ENCODE data around the gene SH3PXD2B.

The SH3PXD2B gene

GRCh38 chr5:172474293-172474692, 20.0 kb upstream of the SH3PXD2B start:
- no peak overlapping the region for H3K18ac ChIP-seq (ENCODE audit: low read length)
- no peaks in the 10 kb centered on the region for H3K27me3 ChIP-seq (ENCODE audit: insufficient read depth, low read length)
- no peaks in the 10 kb centered on the region for H3K79me1 ChIP-seq (ENCODE audit: low read length)
- H3K23ac ChIP-seq (ENCODE audit: low read length), result no peak overlapping the region
- no CpG with 5 or more reads among the region's 7 CpGs for WGBS (ENCODE audit: extremely low coverage, insufficient coverage, insufficient read length)
- no peak overlapping the region for H2BK120ac ChIP-seq (ENCODE audit: insufficient read depth, low read length, poor library complexity)
- H3K79me2 ChIP-seq (ENCODE audit: control insufficient read depth, insufficient read depth, low read length, poor library complexity), result no peaks in the 10 kb centered on the region
- H4K8ac ChIP-seq (ENCODE audit: low read depth, low read length), result no peak overlapping the region
- no peaks in the 10 kb centered on the region for H3K36me3 ChIP-seq (ENCODE audit: control insufficient read depth in 1 of 2, insufficient read depth in 2 of 2, low read length in 2 of 2)
- H4K12ac ChIP-seq (ENCODE audit: low read depth, low read length), result no peak overlapping the region
- H3K4me1 ChIP-seq (ENCODE audit: control insufficient read depth in 1 of 2, insufficient read depth in 2 of 2, low read length in 2 of 2), result peaks cover 5 to 10% of the 10 kb centered on the region in 2 experiments
- H3K14ac ChIP-seq (ENCODE audit: low read length), result no peak overlapping the region
- no peak overlapping the region for H4K91ac ChIP-seq (ENCODE audit: low read depth, low read length)
- H2BK12ac ChIP-seq (ENCODE audit: low read length), result no peak overlapping the region
- no peak overlapping the region for H2AFZ ChIP-seq (ENCODE audit: insufficient read depth, low read length, poor library complexity)
- no peak overlapping the region for H3K9ac ChIP-seq (ENCODE audit: low read length)
- no peak overlapping the region for H3K4ac ChIP-seq (ENCODE audit: low read depth, low read length)
- no peaks in the 10 kb centered on the region for H3K9me3 ChIP-seq (ENCODE audit: insufficient read depth, low read depth, low read length)
- no peak overlapping the region for H2AK5ac ChIP-seq (ENCODE audit: low read length)
- H3K4me2 ChIP-seq (ENCODE audit: low read length), result no peak overlapping the region
- DNase-seq, result no peak
- H2BK5ac ChIP-seq (ENCODE audit: low read depth, low read length, poor library complexity), result no peak overlapping the region
- no peak overlapping the region for H3K27ac ChIP-seq (ENCODE audit: low read depth, low read length)
- H3K4me3 ChIP-seq (ENCODE audit: low read depth, low read length), result no peak overlapping the region

- no peaks in the 10 kb centered on the region for H3K36me3 ChIP-seq (ENCODE audit: control insufficient read depth in 1 of 2, insufficient read depth in 2 of 2, low read length in 2 of 2)
- H4K12ac ChIP-seq (ENCODE audit: low read depth, low read length), result no peak overlapping the region
- peaks cover 5 to 10% of the 10 kb centered on the region in 2 experiments for H3K4me1 ChIP-seq (ENCODE audit: control insufficient read depth in 1 of 2, insufficient read depth in 2 of 2, low read length in 2 of 2)
- no peak overlapping the region for H2BK120ac ChIP-seq (ENCODE audit: insufficient read depth, low read length, poor library complexity)
- H4K91ac ChIP-seq (ENCODE audit: low read depth, low read length), result no peak overlapping the region
- H3K79me1 ChIP-seq (ENCODE audit: low read length), result no peaks in the 10 kb centered on the region
- no peak overlapping the region for H3K14ac ChIP-seq (ENCODE audit: low read length)
- no peak overlapping the region for H3K4me3 ChIP-seq (ENCODE audit: low read depth, low read length)
- H2BK12ac ChIP-seq (ENCODE audit: low read length), result no peak overlapping the region
- no peak overlapping the region for H3K4me2 ChIP-seq (ENCODE audit: low read length)
- H2BK5ac ChIP-seq (ENCODE audit: low read depth, low read length, poor library complexity), result no peak overlapping the region
- H3K79me2 ChIP-seq (ENCODE audit: control insufficient read depth, insufficient read depth, low read length, poor library complexity), result no peaks in the 10 kb centered on the region
- no peak overlapping the region for H3K23ac ChIP-seq (ENCODE audit: low read length)
- H2AK5ac ChIP-seq (ENCODE audit: low read length), result no peak overlapping the region
- H3K18ac ChIP-seq (ENCODE audit: low read length), result no peak overlapping the region
- H3K27ac ChIP-seq (ENCODE audit: low read depth, low read length), result no peak overlapping the region
- H2AFZ ChIP-seq (ENCODE audit: insufficient read depth, low read length, poor library complexity), result no peak overlapping the region
- no peak for DNase-seq
- WGBS (ENCODE audit: extremely low coverage, insufficient coverage, insufficient read length), result no CpG with 5 or more reads among the region's 5 CpGs
- H3K9ac ChIP-seq (ENCODE audit: low read length), result no peak overlapping the region
- no peaks in the 10 kb centered on the region for H3K27me3 ChIP-seq (ENCODE audit: insufficient read depth, low read length)
- no peaks in the 10 kb centered on the region for H3K9me3 ChIP-seq (ENCODE audit: insufficient read depth, low read depth, low read length)
- no peak overlapping the region for H3K4ac ChIP-seq (ENCODE audit: low read depth, low read length)
- H4K8ac ChIP-seq (ENCODE audit: low read depth, low read length), result no peak overlapping the region
Observed at GRCh38 chr5:172473427-172473826, 19.1 kb upstream of the SH3PXD2B start.

- no peak overlapping the region for H2BK5ac ChIP-seq (ENCODE audit: low read depth, low read length, poor library complexity)
- no peak overlapping the region for H3K4ac ChIP-seq (ENCODE audit: low read depth, low read length)
- H2AFZ ChIP-seq (ENCODE audit: insufficient read depth, low read length, poor library complexity), result no peak overlapping the region
- no peak overlapping the region for H2BK120ac ChIP-seq (ENCODE audit: insufficient read depth, low read length, poor library complexity)
- DNase-seq, result no peak
- H3K23ac ChIP-seq (ENCODE audit: low read length), result no peak overlapping the region
- no peaks in the 10 kb centered on the region for H3K4me1 ChIP-seq (ENCODE audit: control insufficient read depth in 1 of 2, insufficient read depth in 2 of 2, low read length in 2 of 2)
- no peak overlapping the region for H2AK5ac ChIP-seq (ENCODE audit: low read length)
- no peaks in the 10 kb centered on the region for H3K36me3 ChIP-seq (ENCODE audit: control insufficient read depth in 1 of 2, insufficient read depth in 2 of 2, low read length in 2 of 2)
- no peak overlapping the region for H3K18ac ChIP-seq (ENCODE audit: low read length)
- no peak overlapping the region for H3K4me3 ChIP-seq (ENCODE audit: low read depth, low read length)
- no peak overlapping the region for H4K91ac ChIP-seq (ENCODE audit: low read depth, low read length)
- H3K27me3 ChIP-seq (ENCODE audit: insufficient read depth, low read length), result no peaks in the 10 kb centered on the region
- H3K14ac ChIP-seq (ENCODE audit: low read length), result no peak overlapping the region
- no peak overlapping the region for H3K4me2 ChIP-seq (ENCODE audit: low read length)
- H4K8ac ChIP-seq (ENCODE audit: low read depth, low read length), result no peak overlapping the region
- no peak overlapping the region for H3K27ac ChIP-seq (ENCODE audit: low read depth, low read length)
- no peak overlapping the region for H4K12ac ChIP-seq (ENCODE audit: low read depth, low read length)
- H3K9ac ChIP-seq (ENCODE audit: low read length), result no peak overlapping the region
- peaks cover 2% of the 10 kb centered on the region for H3K9me3 ChIP-seq (ENCODE audit: insufficient read depth, low read depth, low read length)
- H3K79me1 ChIP-seq (ENCODE audit: low read length), result no peaks in the 10 kb centered on the region
- no peaks in the 10 kb centered on the region for H3K79me2 ChIP-seq (ENCODE audit: control insufficient read depth, insufficient read depth, low read length, poor library complexity)
- H2BK12ac ChIP-seq (ENCODE audit: low read length), result no peak overlapping the region
- WGBS (ENCODE audit: extremely low coverage, insufficient coverage, insufficient read length), result no CpG with 5 or more reads among the region's 7 CpGs
Observed at GRCh38 chr5:172469697-172470096, 15.4 kb upstream of the SH3PXD2B start.

- peaks cover 4 to 5% of the 10 kb centered on the region in 2 experiments for H3K4me1 ChIP-seq (ENCODE audit: control insufficient read depth in 1 of 2, insufficient read depth in 2 of 2, low read length in 2 of 2)
- no peak overlapping the region for H2AK5ac ChIP-seq (ENCODE audit: low read length)
- H4K8ac ChIP-seq (ENCODE audit: low read depth, low read length), result no peak overlapping the region
- H2AFZ ChIP-seq (ENCODE audit: insufficient read depth, low read length, poor library complexity), result no peak overlapping the region
- no peak overlapping the region for H3K14ac ChIP-seq (ENCODE audit: low read length)
- no CpG with 5 or more reads among the region's 7 CpGs for WGBS (ENCODE audit: extremely low coverage, insufficient coverage, insufficient read length)
- H3K27ac ChIP-seq (ENCODE audit: low read depth, low read length), result no peak overlapping the region
- H3K4ac ChIP-seq (ENCODE audit: low read depth, low read length), result no peak overlapping the region
- no peak overlapping the region for H3K18ac ChIP-seq (ENCODE audit: low read length)
- DNase-seq, result no peak
- no peak overlapping the region for H3K9ac ChIP-seq (ENCODE audit: low read length)
- no peak overlapping the region for H3K4me2 ChIP-seq (ENCODE audit: low read length)
- no peaks in the 10 kb centered on the region for H3K36me3 ChIP-seq (ENCODE audit: control insufficient read depth in 1 of 2, insufficient read depth in 2 of 2, low read length in 2 of 2)
- H3K79me2 ChIP-seq (ENCODE audit: control insufficient read depth, insufficient read depth, low read length, poor library complexity), result no peaks in the 10 kb centered on the region
- H2BK5ac ChIP-seq (ENCODE audit: low read depth, low read length, poor library complexity), result no peak overlapping the region
- no peak overlapping the region for H2BK12ac ChIP-seq (ENCODE audit: low read length)
- no peaks in the 10 kb centered on the region for H3K79me1 ChIP-seq (ENCODE audit: low read length)
- H3K23ac ChIP-seq (ENCODE audit: low read length), result no peak overlapping the region
- H4K12ac ChIP-seq (ENCODE audit: low read depth, low read length), result no peak overlapping the region
- H3K27me3 ChIP-seq (ENCODE audit: insufficient read depth, low read length), result no peaks in the 10 kb centered on the region
- no peak overlapping the region for H3K4me3 ChIP-seq (ENCODE audit: low read depth, low read length)
- no peak overlapping the region for H2BK120ac ChIP-seq (ENCODE audit: insufficient read depth, low read length, poor library complexity)
- peaks cover 5% of the 10 kb centered on the region for H3K9me3 ChIP-seq (ENCODE audit: insufficient read depth, low read depth, low read length)
- H4K91ac ChIP-seq (ENCODE audit: low read depth, low read length), result no peak overlapping the region
Observed at GRCh38 chr5:172466062-172466461, 11.7 kb upstream of the SH3PXD2B start.
